PC-9 (cell line): ENCODE data around the gene MACC1. TPM values are rescaled to one million over a fixed set of nuclear protein-coding genes. Genes with fewer than 3 reads are reported as not detected.

Experiments used
- BruUV-seq: library from RNA; stranded (reverse); fragments of 400-500 nt; replicated peaks from 2 replicates; lab custom pipeline; 2021; lab: Mats Ljungman, UMichigan
- CTCF ChIA-PET: fragments of 300-600 bp; sonication (Branson Sonifier 250); formaldehyde crosslinking; loops from one replicate; lab custom pipeline; 2022; ENCODE audit warnings: antibody characterized with exemption; lab: Charles Lee
- POLR2A ChIA-PET: fragments of 300-600 bp; sonication (Branson Sonifier 250); formaldehyde crosslinking; loops from one replicate; lab custom pipeline; 2022; ENCODE audit warnings: antibody characterized with exemption; ENCODE audit not compliant: unreplicated experiment; lab: Charles Lee
- DNase-seq, 2 experiments: peaks; one replicate each; pipeline versions ENCODE4 v3.0.0 to v3.0.0-alpha.2; 2015 to 2022; ENCODE audit warnings: mixed read lengths in 1 of 2
- H2AFZ ChIP-seq: fragments of 200-600 bp; sonication (generic); 2 replicates; pipeline ENCODE4 v1.8.1; 2017; ENCODE audit warnings: antibody characterized with exemption
- H3F3A ChIP-seq: fragments of 200-600 bp; sonication (generic); 2 replicates; pipeline ENCODE4 v1.8.1; 2017; ENCODE audit warnings: antibody characterized with exemption, mild to moderate bottlenecking, low read depth; ENCODE audit not compliant: insufficient read depth
- H3K27ac ChIP-seq: fragments of 200-600 bp; sonication (generic); 2 replicates; pipeline ENCODE4 v1.6.1; 2016; ENCODE audit warnings: mixed run types
- H3K27me3 ChIP-seq: fragments of 200-600 bp; sonication (generic); 2 replicates; pipeline ENCODE4 v1.6.1; 2016; ENCODE audit warnings: low read depth, mixed run types; ENCODE audit not compliant: insufficient read depth
- H3K36me3 ChIP-seq: fragments of 200-600 bp; sonication (generic); 2 replicates; pipeline ENCODE4 v1.6.1; 2016; ENCODE audit warnings: low read depth, mixed run types
- H3K4me1 ChIP-seq: fragments of 200-600 bp; sonication (generic); replicated peaks from 2 replicates; pipeline ENCODE4 v1.6.1; 2016; ENCODE audit warnings: mixed run types; ENCODE audit not compliant: insufficient read depth
- H3K4me2 ChIP-seq: fragments of 200-600 bp; sonication (generic); 2 replicates; pipeline ENCODE4 v1.6.1; 2017; ENCODE audit warnings: mixed run types
- H3K4me3 ChIP-seq: fragments of 200-600 bp; sonication (generic); 2 replicates; pipeline ENCODE4 v1.6.1; 2016; ENCODE audit warnings: mixed run types
- H3K79me2 ChIP-seq: fragments of 200-600 bp; sonication (generic); 2 replicates; pipeline ENCODE4 v1.6.1; 2017; ENCODE audit warnings: low read depth, mixed run types
- H3K9me2 ChIP-seq: fragments of 200-600 bp; sonication (generic); 2 replicates; pipeline ENCODE4 v1.8.1; 2017; ENCODE audit warnings: mild to moderate bottlenecking; ENCODE audit not compliant: insufficient read depth
- H3K9me3 ChIP-seq: fragments of 200-600 bp; sonication (generic); 2 replicates; pipeline ENCODE4 v1.8.1; 2016; ENCODE audit warnings: low read depth; ENCODE audit not compliant: insufficient read depth
- H4K20me1 ChIP-seq: fragments of 200-600 bp; sonication (generic); 2 replicates; pipeline ENCODE4 v1.8.1; 2017; ENCODE audit not compliant: insufficient read depth
- CTCF ChIP-seq: fragments of 200-600 bp; sonication (generic); conservative IDR thresholded peaks from 2 replicates; pipeline ENCODE4 v1.6.1; 2017; ENCODE audit warnings: mixed run types, antibody characterized with exemption, mild to moderate bottlenecking, moderate library complexity
- EZH2 ChIP-seq: fragments of 200-600 bp; sonication (generic); IDR thresholded peaks from 2 replicates; pipeline ENCODE4 v1.8.0; 2017; ENCODE audit warnings: antibody characterized with exemption, low read depth
- intact Hi-C: fragments of 100-400 bp; cut with micrococcal nuclease; formaldehyde crosslinking; loops from one replicate; pipeline ENCODE4 v1.10.0; 2022; ENCODE audit not compliant: unreplicated experiment
- total RNA-seq: library from RNA; stranded (reverse); gene quantifications from 2 replicates; pipeline ENCODE4 v1.2.3, GENCODE V29; 2021

Gene MACC1
- total RNA-seq, 1 experiment from 2014 or later: 50.8 TPM

GRCh38 chr7:20236790-20237189 is 19.6 kb upstream of the MACC1 start:
- ChIA-PET POLR2A (no interaction called here), CTCF (interaction anchor here (0.6 kb wide), 1 partner anchor 488 kb away, joined by 5 read pairs; no protein-coding TSS in a partner anchor)
- no peaks in the 10 kb centered on the region for H3K79me2 ChIP-seq
- no TSS peak for BruUV-seq
- H3K4me3 ChIP-seq: no peak overlapping the region
- peaks cover 19% of the 10 kb centered on the region for H3K4me1 ChIP-seq
- no peaks in the 10 kb centered on the region for H3K9me2 ChIP-seq
- TF ChIP-seq EZH2: no peak
- no peak for TF ChIP-seq CTCF
- H3F3A ChIP-seq: 0 out of 2 replicates have a peak, but pooled peaks cover 6% of the 10 kb centered on the region
- H3K27me3 ChIP-seq: no peaks in the 10 kb centered on the region
- H3K36me3 ChIP-seq: no peaks in the 10 kb centered on the region
- H3K4me2 ChIP-seq: peak overlapping the region; percentile 20; the same call in 1 of the 2 replicates
- H3K27ac ChIP-seq: peak overlapping the region; percentile 64
- no peaks in the 10 kb centered on the region for H3K9me3 ChIP-seq
- peak overlapping the region; percentile 54 for H2AFZ ChIP-seq
- intact Hi-C loops: no loop called here
- H4K20me1 ChIP-seq: no peaks in the 10 kb centered on the region
- peak in 1 of 2 experiments; percentile 88 for DNase-seq

- no peak overlapping the region for H3K4me3 ChIP-seq
- H3K27me3 ChIP-seq: no peaks in the 10 kb centered on the region
- no peaks in the 10 kb centered on the region for H3K9me2 ChIP-seq
- no peak for DNase-seq
- ChIA-PET POLR2A (no interaction called here), CTCF (interaction anchor here (0.6 kb wide), 1 partner anchor 488 kb away, joined by 5 read pairs; no protein-coding TSS in a partner anchor)
- no peak overlapping the region for H3K4me2 ChIP-seq
- intact Hi-C loops: no loop called here
- no peaks in the 10 kb centered on the region for H4K20me1 ChIP-seq
- H3K36me3 ChIP-seq: no peaks in the 10 kb centered on the region
- TF ChIP-seq EZH2: no peak
- TF ChIP-seq CTCF: no peak
- H3K27ac ChIP-seq: peak overlapping the region; percentile 64
- H3F3A ChIP-seq: 0 out of 2 replicates have a peak, but pooled peaks cover 6% of the 10 kb centered on the region
- BruUV-seq: no TSS peak
- H3K4me1 ChIP-seq: peaks cover 19% of the 10 kb centered on the region
- no peaks in the 10 kb centered on the region for H3K9me3 ChIP-seq
- no peaks in the 10 kb centered on the region for H3K79me2 ChIP-seq
- H2AFZ ChIP-seq: no peak overlapping the region
Observed at GRCh38 chr7:20236043-20236442, 18.9 kb upstream of the MACC1 start.

GRCh38 chr7:20235288-20235687 is 18.1 kb upstream of the MACC1 start:
- H3K4me3 ChIP-seq: no peak overlapping the region
- H3K79me2 ChIP-seq: no peaks in the 10 kb centered on the region
- no peak overlapping the region for H3K4me2 ChIP-seq
- H3K36me3 ChIP-seq: no peaks in the 10 kb centered on the region
- H3K9me2 ChIP-seq: no peaks in the 10 kb centered on the region
- no peaks in the 10 kb centered on the region for H3K27me3 ChIP-seq
- TF ChIP-seq CTCF: no peak
- DNase-seq: no peak
- no TSS peak for BruUV-seq
- intact Hi-C loops: no loop called here
- no peak overlapping the region; the same call in 1 of the 2 replicates for H2AFZ ChIP-seq
- no peak overlapping the region for H3K27ac ChIP-seq
- CTCF ChIA-PET: no interaction called here
- 0 out of 2 replicates have a peak, but pooled peaks cover 6% of the 10 kb centered on the region for H3F3A ChIP-seq
- H3K4me1 ChIP-seq: peaks cover 24% of the 10 kb centered on the region
- H3K9me3 ChIP-seq: no peaks in the 10 kb centered on the region
- H4K20me1 ChIP-seq: no peaks in the 10 kb centered on the region
- POLR2A ChIA-PET: no interaction called here
